NCI-H2081 (cell line): ENCODE measurements around the gene NFU1.
"Not testable (repeated sequence)": the region's sequence is repeated elsewhere in the genome, so short reads cannot be mapped to it uniquely, and the experiment has no call there.

ENCODE experiments used
- DNase-seq, 2 experiments: peaks; one replicate each; lab custom pipeline; 2025; lab: John Stamatoyannopoulos, UW

Gene NFU1

GRCh38 chr2:69386789-69387734 lies 50.2 kb downstream of the NFU1 start, which contains the start of gene GFPT1:
Gene GFPT1, minus strand, starts transcription at chr2:69387227. Its CDS starts 156 bp downstream, at chr2:69387071.
- DNase-seq, result peak; percentile 85 to 92

- no peak for DNase-seq
Observed at GRCh38 chr2:69386360-69386759, 50.9 kb downstream of the NFU1 start.

GRCh38 chr2:69385443-69386151 lies 51.6 kb downstream of the NFU1 start:
- no peak for DNase-seq

- DNase-seq, result no peak
Observed at GRCh38 chr2:69384618-69385081, 52.6 kb downstream of the NFU1 start.

- no peak for DNase-seq
Observed at GRCh38 chr2:69383176-69383812, 53.9 kb downstream of the NFU1 start.

- DNase-seq, result no peak
Observed at GRCh38 chr2:69382547-69382946, 54.7 kb downstream of the NFU1 start.

GRCh38 chr2:69381337-69381737 lies 55.9 kb downstream of the NFU1 start:
- no peak for DNase-seq

GRCh38 chr2:69380072-69380917 lies 56.9 kb downstream of the NFU1 start:
- DNase-seq, result no peak

GRCh38 chr2:69376403-69376802 lies 60.8 kb downstream of the NFU1 start:
- no peak for DNase-seq

- peak; percentile 26 to 60 for DNase-seq
Observed at GRCh38 chr2:69375494-69376353, 61.5 kb downstream of the NFU1 start.

GRCh38 chr2:69372767-69373166 lies 64.5 kb downstream of the NFU1 start:
- DNase-seq, result no peak

GRCh38 chr2:69369802-69370201 lies 67.4 kb downstream of the NFU1 start:
- DNase-seq, result no peak

GRCh38 chr2:69368588-69368987 lies 68.6 kb downstream of the NFU1 start:
- DNase-seq, result no peak

- no peak for DNase-seq
Observed at GRCh38 chr2:69359371-69359770, 77.9 kb downstream of the NFU1 start.

- no peak for DNase-seq
Observed at GRCh38 chr2:69358914-69359313, 78.3 kb downstream of the NFU1 start.

GRCh38 chr2:69356471-69356870 lies 80.8 kb downstream of the NFU1 start:
- no peak for DNase-seq

GRCh38 chr2:69354976-69355375 lies 82.3 kb downstream of the NFU1 start:
- not testable (repeated sequence) for DNase-seq

GRCh38 chr2:69353360-69353759 lies 83.9 kb downstream of the NFU1 start:
- no peak for DNase-seq

- DNase-seq, result no peak
Observed at GRCh38 chr2:69348781-69349180, 88.5 kb downstream of the NFU1 start.
